PC-3 (cell line): Measurements from ENCODE around the gene LMNA. TPM values are rescaled to one million over a fixed set of nuclear protein-coding genes. Genes with fewer than 3 reads are reported as not detected.
A peak's percentile ranks its signal among the peaks of the same experiment; 100 is the strongest.

Experiments
- ATAC-seq: fragments of 200-7000 bp; cut with Tn5 transposase; 2 replicates; pipeline ENCODE4 v1.9.1; 2020; ENCODE audit warnings: mild to moderate bottlenecking, moderate library complexity
- BruUV-seq: library from RNA; stranded (reverse); fragments of 400-500 nt; replicated peaks from 2 replicates; lab custom pipeline; 2021; lab: Mats Ljungman, UMichigan
- CTCF ChIA-PET: fragments of 300-600 bp; sonication (Branson Sonifier 250); formaldehyde crosslinking; loops from one replicate; lab custom pipeline; 2022; ENCODE audit warnings: antibody characterized with exemption; lab: Charles Lee
- POLR2A ChIA-PET: fragments of 300-600 bp; sonication (Branson Sonifier 250); formaldehyde crosslinking; loops from one replicate; lab custom pipeline; 2022; ENCODE audit warnings: antibody characterized with exemption; ENCODE audit not compliant: unreplicated experiment; lab: Charles Lee
- DNase-seq: peaks from one replicate; pipeline ENCODE4 v3.0.0-alpha.2; 2015
- H2AFZ ChIP-seq: fragments of 300-600 bp; sonication (generic); 2 replicates; pipeline ENCODE4 v1.6.0; 2016; ENCODE audit warnings: antibody characterized with exemption, low read length
- H3F3A ChIP-seq: fragments of 300-600 bp; sonication (generic); one replicate; pipeline ENCODE4 v1.6.0; 2017; ENCODE audit warnings: antibody characterized with exemption, low read length, control low read depth, mild to moderate bottlenecking; ENCODE audit not compliant: unreplicated experiment
- H3K27ac ChIP-seq: fragments of 300-600 bp; sonication (generic); 2 replicates; pipeline ENCODE4 v1.5.1; 2016; ENCODE audit warnings: mild to moderate bottlenecking, low read length
- H3K27me3 ChIP-seq: fragments of 300-600 bp; sonication (generic); 2 replicates; pipeline ENCODE4 v1.6.1; 2016; ENCODE audit warnings: low read length, mixed read lengths
- H3K36me3 ChIP-seq: fragments of 300-600 bp; sonication (generic); 2 replicates; pipeline ENCODE4 v1.6.1; 2016; ENCODE audit warnings: low read depth, mixed run types, low read length, mixed read lengths
- H3K4me1 ChIP-seq: fragments of 300-600 bp; sonication (generic); 2 replicates; pipeline ENCODE4 v1.5.1; 2016; ENCODE audit warnings: low read length; ENCODE audit not compliant: insufficient read depth
- H3K4me2 ChIP-seq: fragments of 300-600 bp; sonication (generic); 2 replicates; pipeline ENCODE4 v1.6.0; 2016; ENCODE audit warnings: low read length
- H3K4me3 ChIP-seq: fragments of 300-600 bp; sonication (generic); 2 replicates; pipeline ENCODE4 v1.5.1; 2016; ENCODE audit warnings: mild to moderate bottlenecking, low read length, mixed read lengths
- H3K79me2 ChIP-seq: fragments of 300-600 bp; sonication (generic); 2 replicates; pipeline ENCODE4 v1.6.1; 2017; ENCODE audit warnings: low read length, mixed read lengths
- H3K9ac ChIP-seq: fragments of 300-600 bp; sonication (generic); 2 replicates; pipeline ENCODE4 v1.6.0; 2016; ENCODE audit warnings: mild to moderate bottlenecking, low read length
- H3K9me2 ChIP-seq: fragments of 300-600 bp; sonication (generic); replicated peaks from 2 replicates; pipeline ENCODE4 v1.6.1; 2016; ENCODE audit warnings: mixed run types, low read length, mixed read lengths
- H3K9me3 ChIP-seq: fragments of 300-600 bp; sonication (generic); 2 replicates; pipeline ENCODE4 v1.6.1; 2016; ENCODE audit warnings: low read length, mixed read lengths
- H4K20me1 ChIP-seq: fragments of 300-600 bp; sonication (generic); 2 replicates; pipeline ENCODE4 v1.6.1; 2016; ENCODE audit warnings: low read length, mixed read lengths
- EZH2 ChIP-seq: fragments of 300-600 bp; sonication (generic); IDR thresholded peaks from one replicate; pipeline ENCODE4 v1.6.1; 2017; ENCODE audit warnings: antibody characterized with exemption, mild to moderate bottlenecking, low read length; ENCODE audit not compliant: unreplicated experiment
- EZH2phosphoT487 ChIP-seq: fragments of 300-600 bp; sonication (generic); IDR thresholded peaks from 2 replicates; pipeline ENCODE4 v1.6.1; 2018; ENCODE audit warnings: mild to moderate bottlenecking, antibody characterized with exemption, low read length, borderline replicate concordance
- intact Hi-C: fragments of 100-400 bp; cut with micrococcal nuclease; formaldehyde crosslinking; loops from 2 replicates; pipeline ENCODE4 v1.9.0; 2023
- total RNA-seq: library from RNA; depleted of rRNA; stranded (reverse); fragments of >200 nt; gene quantifications from 2 replicates; pipeline ENCODE4 v1.2.3, GENCODE V29; 2014
- TF ChIP-seq, protein P1 (sequence below): fragments of 300-600 bp; sonication (generic); conservative IDR thresholded peaks from 2 replicates; pipeline ENCODE4 v1.5.1; 2017; ENCODE audit warnings: antibody characterized with exemption, low read depth, mild to moderate bottlenecking, low read length

Gene LMNA
- total RNA-seq, 1 experiment from 2014 or later, result 864 TPM

DNA sequence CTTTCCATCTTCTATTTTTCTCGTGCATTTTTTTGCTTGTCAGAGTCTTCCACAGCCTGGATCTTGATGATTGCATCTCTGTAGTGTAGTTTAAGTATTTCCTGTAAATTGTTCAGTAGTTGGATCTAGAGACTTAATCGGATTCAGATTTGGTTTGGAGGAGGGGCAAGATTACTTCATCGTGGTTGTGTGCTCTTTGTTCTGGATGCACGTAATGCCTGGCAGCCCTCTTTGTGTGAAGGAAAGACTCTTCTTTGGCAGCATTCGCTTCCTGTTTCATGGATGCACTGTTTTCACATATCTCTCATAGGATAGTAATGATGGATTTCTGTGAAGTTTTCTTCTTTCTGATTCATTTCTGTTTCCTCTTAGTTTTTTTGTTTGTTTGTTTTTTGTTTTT, 53.0 kb downstream of the LMNA start:
- DNase-seq (no peak), ATAC-seq (no peak)
- H3K4me1 ChIP-seq, result peaks cover 12% of the 10 kb centered on the region
- no peaks in the 10 kb centered on the region for H3K79me2 ChIP-seq
- H3F3A ChIP-seq, result no peaks in the 10 kb centered on the region
- intact Hi-C loops, result no loop called here
- H3K4me3 ChIP-seq, result no peak overlapping the region
- no peaks in the 10 kb centered on the region for H4K20me1 ChIP-seq
- H3K27me3 ChIP-seq, result no peaks in the 10 kb centered on the region
- H3K9ac ChIP-seq, result no peak overlapping the region
- H3K36me3 ChIP-seq, result no peaks in the 10 kb centered on the region
- H3K9me2 ChIP-seq, result no peaks in the 10 kb centered on the region
- ChIA-PET CTCF (no interaction called here), POLR2A (interaction anchor here (0.5 kb wide), 1 partner anchor 45 kb away, joined by 3 read pairs; the partner anchor contains the start of gene PMF1)
- H3K27ac ChIP-seq, result no peak overlapping the region
- TF ChIP-seq EZH2, result no peak
- TF ChIP-seq, protein P1, sequence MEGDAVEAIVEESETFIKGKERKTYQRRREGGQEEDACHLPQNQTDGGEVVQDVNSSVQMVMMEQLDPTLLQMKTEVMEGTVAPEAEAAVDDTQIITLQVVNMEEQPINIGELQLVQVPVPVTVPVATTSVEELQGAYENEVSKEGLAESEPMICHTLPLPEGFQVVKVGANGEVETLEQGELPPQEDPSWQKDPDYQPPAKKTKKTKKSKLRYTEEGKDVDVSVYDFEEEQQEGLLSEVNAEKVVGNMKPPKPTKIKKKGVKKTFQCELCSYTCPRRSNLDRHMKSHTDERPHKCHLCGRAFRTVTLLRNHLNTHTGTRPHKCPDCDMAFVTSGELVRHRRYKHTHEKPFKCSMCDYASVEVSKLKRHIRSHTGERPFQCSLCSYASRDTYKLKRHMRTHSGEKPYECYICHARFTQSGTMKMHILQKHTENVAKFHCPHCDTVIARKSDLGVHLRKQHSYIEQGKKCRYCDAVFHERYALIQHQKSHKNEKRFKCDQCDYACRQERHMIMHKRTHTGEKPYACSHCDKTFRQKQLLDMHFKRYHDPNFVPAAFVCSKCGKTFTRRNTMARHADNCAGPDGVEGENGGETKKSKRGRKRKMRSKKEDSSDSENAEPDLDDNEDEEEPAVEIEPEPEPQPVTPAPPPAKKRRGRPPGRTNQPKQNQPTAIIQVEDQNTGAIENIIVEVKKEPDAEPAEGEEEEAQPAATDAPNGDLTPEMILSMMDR, result no peak
- TF ChIP-seq EZH2phosphoT487, result no peak
- H3K4me2 ChIP-seq, result no peak overlapping the region
- BruUV-seq, result no TSS peak
- no peaks in the 10 kb centered on the region for H3K9me3 ChIP-seq
- H2AFZ ChIP-seq, result no peak overlapping the region

DNA sequence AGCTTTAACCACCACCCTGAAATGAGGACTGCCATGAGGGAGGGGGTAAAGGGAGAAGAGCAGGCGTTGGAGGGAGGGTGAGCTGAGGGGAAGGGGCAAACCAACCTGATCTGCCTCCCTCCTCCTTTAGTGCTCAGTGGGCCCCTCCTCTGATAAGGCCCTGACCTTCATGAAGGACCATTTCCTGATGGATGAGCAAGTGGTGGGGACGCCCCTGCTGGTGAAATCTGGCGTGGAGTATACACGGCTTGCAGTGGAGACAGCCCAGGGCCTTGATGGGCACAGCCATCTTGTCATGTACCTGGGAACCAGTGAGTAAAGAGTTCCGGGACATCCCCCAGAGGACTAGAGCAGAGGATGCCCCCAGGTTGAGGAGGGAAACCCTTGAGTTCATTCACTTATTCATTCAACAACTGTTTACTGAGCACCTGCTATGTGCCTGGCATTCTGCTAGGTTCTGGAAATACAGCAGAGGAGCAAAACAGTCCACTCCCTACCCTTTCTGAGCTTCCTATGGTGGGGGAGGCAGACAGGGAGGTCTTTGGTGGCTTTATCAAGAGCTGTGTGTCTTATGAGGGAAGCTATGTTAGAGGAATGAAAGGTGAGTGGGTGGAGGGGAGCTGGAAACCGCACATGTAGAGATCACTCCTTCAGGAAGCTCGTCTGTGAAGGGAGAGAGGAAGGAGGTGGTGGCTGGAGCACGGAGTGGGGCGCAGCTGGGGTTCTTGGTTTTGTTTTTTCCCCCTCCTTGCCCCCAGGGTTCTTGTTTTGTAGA, 58.4 kb downstream of the LMNA start:
- Histone ChIP-seq H3K9ac (no peak overlapping the region), H3K79me2 (no peaks in the 10 kb centered on the region), H3K27ac (no peak overlapping the region), H3K27me3 (no peaks in the 10 kb centered on the region), H3K9me2 (no peaks in the 10 kb centered on the region), H3K4me3 (no peak overlapping the region), H3K4me1 (no peaks in the 10 kb centered on the region), H3K4me2 (no peak overlapping the region), H3K36me3 (no peaks in the 10 kb centered on the region), H3F3A (no peaks in the 10 kb centered on the region), H2AFZ (no peak overlapping the region), H4K20me1 (no peaks in the 10 kb centered on the region), H3K9me3 (no peaks in the 10 kb centered on the region)
- BruUV-seq, result no TSS peak
- POLR2A ChIA-PET, result no interaction called here
- TF ChIP-seq EZH2phosphoT487 (no peak), EZH2 (no peak)
- TF ChIP-seq, protein P1, result peak; percentile 30; the same call in 1 of the 2 replicates
- intact Hi-C loops, result no loop called here
- CTCF ChIA-PET, result no interaction called here
- no peak for ATAC-seq
- DNase-seq, result no peak

DNA sequence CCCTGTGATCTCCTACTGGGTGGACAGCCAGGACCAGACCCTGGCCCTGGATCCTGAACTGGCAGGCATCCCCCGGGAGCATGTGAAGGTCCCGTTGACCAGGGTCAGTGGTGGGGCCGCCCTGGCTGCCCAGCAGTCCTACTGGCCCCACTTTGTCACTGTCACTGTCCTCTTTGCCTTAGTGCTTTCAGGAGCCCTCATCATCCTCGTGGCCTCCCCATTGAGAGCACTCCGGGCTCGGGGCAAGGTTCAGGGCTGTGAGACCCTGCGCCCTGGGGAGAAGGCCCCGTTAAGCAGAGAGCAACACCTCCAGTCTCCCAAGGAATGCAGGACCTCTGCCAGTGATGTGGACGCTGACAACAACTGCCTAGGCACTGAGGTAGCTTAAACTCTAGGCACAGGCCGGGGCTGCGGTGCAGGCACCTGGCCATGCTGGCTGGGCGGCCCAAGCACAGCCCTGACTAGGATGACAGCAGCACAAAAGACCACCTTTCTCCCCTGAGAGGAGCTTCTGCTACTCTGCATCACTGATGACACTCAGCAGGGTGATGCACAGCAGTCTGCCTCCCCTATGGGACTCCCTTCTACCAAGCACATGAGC, 62.2 kb downstream of the LMNA start:
- no peak overlapping the region for H3K4me2 ChIP-seq
- H3K9me3 ChIP-seq, result no peaks in the 10 kb centered on the region
- H3K36me3 ChIP-seq, result no peaks in the 10 kb centered on the region
- H2AFZ ChIP-seq, result no peak overlapping the region
- H3K4me1 ChIP-seq, result no peaks in the 10 kb centered on the region
- no peaks in the 10 kb centered on the region for H3F3A ChIP-seq
- no peaks in the 10 kb centered on the region for H4K20me1 ChIP-seq
- ChIA-PET CTCF (no interaction called here), POLR2A (no interaction called here)
- TF ChIP-seq EZH2phosphoT487 (no peak), EZH2 (no peak)
- TF ChIP-seq, protein P1, result no peak
- ATAC-seq (no peak), DNase-seq (no peak)
- intact Hi-C loops, result no loop called here
- H3K79me2 ChIP-seq, result no peaks in the 10 kb centered on the region
- no peaks in the 10 kb centered on the region for H3K9me2 ChIP-seq
- H3K9ac ChIP-seq, result no peak overlapping the region
- H3K4me3 ChIP-seq, result no peak overlapping the region
- H3K27me3 ChIP-seq, result no peaks in the 10 kb centered on the region
- no peak overlapping the region for H3K27ac ChIP-seq
- no TSS peak for BruUV-seq
